ENCODE measurements around the gene CAMK1D. TPM values are rescaled to one million over a fixed set of nuclear protein-coding genes. Genes with fewer than 3 reads are reported as not detected.
A peak's percentile ranks its signal among the peaks of the same experiment; 100 is the strongest.

CAMK1D gene
- total and polyA plus RNA-seq, 2 experiments from 2014 or later = 2.0 to 3.8 TPM

GRCh38 chr10:12814166-12814565 lies 464.8 kb downstream of the CAMK1D start:
- Histone ChIP-seq H3K27ac (no peak overlapping the region), H3K4me3 (no peak overlapping the region), H3K36me3 (no peaks in the 10 kb centered on the region), H3K9me3 (ENCODE audit: low read depth) (no peaks in the 10 kb centered on the region), H3K4me1 (ENCODE audit: low read depth) (no peaks in the 10 kb centered on the region), H3K27me3 (no peaks in the 10 kb centered on the region)
- TF ChIP-seq, protein P1, sequence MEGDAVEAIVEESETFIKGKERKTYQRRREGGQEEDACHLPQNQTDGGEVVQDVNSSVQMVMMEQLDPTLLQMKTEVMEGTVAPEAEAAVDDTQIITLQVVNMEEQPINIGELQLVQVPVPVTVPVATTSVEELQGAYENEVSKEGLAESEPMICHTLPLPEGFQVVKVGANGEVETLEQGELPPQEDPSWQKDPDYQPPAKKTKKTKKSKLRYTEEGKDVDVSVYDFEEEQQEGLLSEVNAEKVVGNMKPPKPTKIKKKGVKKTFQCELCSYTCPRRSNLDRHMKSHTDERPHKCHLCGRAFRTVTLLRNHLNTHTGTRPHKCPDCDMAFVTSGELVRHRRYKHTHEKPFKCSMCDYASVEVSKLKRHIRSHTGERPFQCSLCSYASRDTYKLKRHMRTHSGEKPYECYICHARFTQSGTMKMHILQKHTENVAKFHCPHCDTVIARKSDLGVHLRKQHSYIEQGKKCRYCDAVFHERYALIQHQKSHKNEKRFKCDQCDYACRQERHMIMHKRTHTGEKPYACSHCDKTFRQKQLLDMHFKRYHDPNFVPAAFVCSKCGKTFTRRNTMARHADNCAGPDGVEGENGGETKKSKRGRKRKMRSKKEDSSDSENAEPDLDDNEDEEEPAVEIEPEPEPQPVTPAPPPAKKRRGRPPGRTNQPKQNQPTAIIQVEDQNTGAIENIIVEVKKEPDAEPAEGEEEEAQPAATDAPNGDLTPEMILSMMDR (IDR thresholded peaks at IDR 0.05; ENCODE audit: low read depth, low read length) = no peak
- no peak for DNase-seq (ENCODE audit: low read depth in 1 of 2, low spot score in 1 of 2)

GRCh38 chr10:12819071-12819470 lies 469.7 kb downstream of the CAMK1D start:
- Histone ChIP-seq H3K9me3 (ENCODE audit: low read depth) (no peaks in the 10 kb centered on the region), H3K27ac (no peak overlapping the region), H3K4me1 (ENCODE audit: low read depth) (peaks cover 11% of the 10 kb centered on the region), H3K4me3 (no peak overlapping the region), H3K27me3 (no peaks in the 10 kb centered on the region), H3K36me3 (no peaks in the 10 kb centered on the region)
- no peak for DNase-seq (ENCODE audit: low read depth in 1 of 2, low spot score in 1 of 2)
- TF ChIP-seq, protein P1 (IDR thresholded peaks at IDR 0.05; ENCODE audit: low read depth, low read length) = no peak

DNA sequence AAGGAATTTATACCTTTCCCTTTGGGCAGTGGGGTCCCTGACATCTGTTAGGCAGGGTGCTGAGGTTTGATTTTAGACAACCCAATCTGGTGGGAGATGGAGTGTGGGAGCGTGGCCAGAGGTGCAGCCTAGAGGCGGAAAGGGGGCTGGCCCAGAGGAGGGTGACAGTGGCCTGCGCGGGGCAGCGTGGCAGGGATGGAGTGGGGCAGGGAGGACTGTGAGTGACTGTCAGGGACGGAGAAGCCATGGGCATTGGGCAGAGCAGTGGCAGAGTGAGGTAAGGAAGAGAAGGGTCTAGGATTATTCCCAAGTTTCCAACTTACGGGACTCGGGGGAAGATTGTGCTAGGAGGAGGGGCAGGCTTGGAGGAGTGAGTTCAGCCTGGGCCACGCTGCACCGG lies 470.3 kb downstream of the CAMK1D start:
- TF ChIP-seq, protein P1 (IDR thresholded peaks at IDR 0.05; ENCODE audit: low read depth, low read length) = no peak
- no peaks in the 10 kb centered on the region for H3K9me3 ChIP-seq (ENCODE audit: low read depth)
- no peak overlapping the region for H3K27ac ChIP-seq
- H3K4me1 ChIP-seq (ENCODE audit: low read depth) = peaks cover 11% of the 10 kb centered on the region
- DNase-seq (ENCODE audit: low read depth in 1 of 2, low spot score in 1 of 2) = no peak
- no peaks in the 10 kb centered on the region for H3K27me3 ChIP-seq
- no peak overlapping the region for H3K4me3 ChIP-seq
- no peaks in the 10 kb centered on the region for H3K36me3 ChIP-seq

GRCh38 chr10:12822126-12822892 lies 473.0 kb downstream of the CAMK1D start:
- Histone ChIP-seq H3K27ac (peak overlapping the region; percentile 47), H3K27me3 (no peaks in the 10 kb centered on the region), H3K36me3 (no peaks in the 10 kb centered on the region), H3K4me1 (ENCODE audit: low read depth) (peaks cover 11% of the 10 kb centered on the region), H3K4me3 (no peak overlapping the region), H3K9me3 (ENCODE audit: low read depth) (no peaks in the 10 kb centered on the region)
- DNase-seq (ENCODE audit: low read depth in 1 of 2, low spot score in 1 of 2) = no peak
- TF ChIP-seq, protein P1 (IDR thresholded peaks at IDR 0.05; ENCODE audit: low read depth, low read length) = no peak

- no peaks in the 10 kb centered on the region for H3K36me3 ChIP-seq
- H3K4me1 ChIP-seq (ENCODE audit: low read depth) = peaks cover 11% of the 10 kb centered on the region
- TF ChIP-seq, protein P1 (IDR thresholded peaks at IDR 0.05; ENCODE audit: low read depth, low read length) = no peak
- H3K27ac ChIP-seq = peak overlapping the region; percentile 47
- no peak for DNase-seq (ENCODE audit: low read depth in 1 of 2, low spot score in 1 of 2)
- H3K9me3 ChIP-seq (ENCODE audit: low read depth) = no peaks in the 10 kb centered on the region
- no peak overlapping the region for H3K4me3 ChIP-seq
- no peaks in the 10 kb centered on the region for H3K27me3 ChIP-seq
Measured at GRCh38 chr10:12822893-12823170, 473.5 kb downstream of the CAMK1D start.

Measured in cardiac muscle cell (in vitro differentiated cells and primary cell).